ENCODE results near the gene TENM4. TPM values are rescaled to one million over a fixed set of nuclear protein-coding genes. Genes with fewer than 3 reads are reported as not detected.

TENM4 gene
- total RNA-seq, 4 donors from 2014 or later, result 0.02 to 0.82 (median 0.23) TPM

DNA sequence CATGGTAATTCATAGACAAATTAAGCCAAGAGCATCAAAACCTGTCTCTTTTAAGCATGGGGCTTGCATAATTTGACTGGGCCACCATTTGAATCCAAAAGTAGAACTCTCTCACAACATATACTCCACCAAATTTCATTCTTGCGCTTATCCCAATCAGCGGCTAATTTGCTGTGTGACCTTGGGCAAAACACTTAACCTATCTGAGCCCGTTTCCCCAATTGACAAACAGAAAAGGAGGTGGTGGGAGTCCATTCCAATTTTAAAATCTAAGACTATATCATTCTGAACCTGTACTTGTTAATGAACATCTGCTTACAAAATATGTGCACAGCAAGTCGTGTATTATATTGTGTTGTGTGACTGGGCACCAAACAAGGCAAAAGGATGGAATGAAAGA, 528.1 kb downstream of the TENM4 start:
- intact Hi-C loops (cut with DNase I; ENCODE audit: low total_unique reads) (no loop called here), in situ Hi-C loops (cut with MboI; ENCODE audit: low sequenced_read_pairs in 4 of 4) (no loop called here)
- Histone ChIP-seq H3K4me1 (no peaks in the 10 kb centered on the region), H3K36me3 (no peaks in the 10 kb centered on the region), H3K4me3 (no peak overlapping the region), H3K27me3 (no peaks in the 10 kb centered on the region), H3K27ac (no peak overlapping the region), H3K9me3 (no peaks in the 10 kb centered on the region)
- TF ChIP-seq, protein P1, sequence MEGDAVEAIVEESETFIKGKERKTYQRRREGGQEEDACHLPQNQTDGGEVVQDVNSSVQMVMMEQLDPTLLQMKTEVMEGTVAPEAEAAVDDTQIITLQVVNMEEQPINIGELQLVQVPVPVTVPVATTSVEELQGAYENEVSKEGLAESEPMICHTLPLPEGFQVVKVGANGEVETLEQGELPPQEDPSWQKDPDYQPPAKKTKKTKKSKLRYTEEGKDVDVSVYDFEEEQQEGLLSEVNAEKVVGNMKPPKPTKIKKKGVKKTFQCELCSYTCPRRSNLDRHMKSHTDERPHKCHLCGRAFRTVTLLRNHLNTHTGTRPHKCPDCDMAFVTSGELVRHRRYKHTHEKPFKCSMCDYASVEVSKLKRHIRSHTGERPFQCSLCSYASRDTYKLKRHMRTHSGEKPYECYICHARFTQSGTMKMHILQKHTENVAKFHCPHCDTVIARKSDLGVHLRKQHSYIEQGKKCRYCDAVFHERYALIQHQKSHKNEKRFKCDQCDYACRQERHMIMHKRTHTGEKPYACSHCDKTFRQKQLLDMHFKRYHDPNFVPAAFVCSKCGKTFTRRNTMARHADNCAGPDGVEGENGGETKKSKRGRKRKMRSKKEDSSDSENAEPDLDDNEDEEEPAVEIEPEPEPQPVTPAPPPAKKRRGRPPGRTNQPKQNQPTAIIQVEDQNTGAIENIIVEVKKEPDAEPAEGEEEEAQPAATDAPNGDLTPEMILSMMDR (IDR thresholded peaks at IDR 0.05 in 4 of 5, conservative IDR thresholded peaks at IDR 0.05 in 1 of 5), result no peak
- TF ChIP-seq POLR2A (IDR thresholded peaks at IDR 0.05), result no peak
- no peak for DNase-seq
- no peak for ATAC-seq

DNA sequence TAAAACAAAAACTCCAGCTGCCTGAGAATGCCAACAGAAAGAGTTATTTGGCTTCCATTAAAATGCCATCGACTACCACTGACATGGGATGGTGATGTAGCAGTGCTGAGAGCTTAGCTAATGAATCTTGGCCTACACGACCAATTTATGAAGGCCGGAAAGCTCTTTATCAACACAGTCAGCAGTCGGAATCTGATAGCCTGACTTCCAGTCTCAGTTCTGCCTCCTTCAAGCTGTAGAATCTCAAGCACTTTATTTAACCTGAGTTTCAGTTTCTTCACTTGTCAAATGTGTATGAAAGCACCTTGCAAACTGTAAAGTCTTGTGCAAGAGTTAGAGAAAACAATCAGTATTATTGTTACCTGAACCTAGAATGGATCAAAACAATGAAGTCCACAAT, 530.5 kb downstream of the TENM4 start:
- Histone ChIP-seq H3K4me1 (peaks cover 3% of the 10 kb centered on the region in 2 donors), H3K36me3 (no peaks in the 10 kb centered on the region), H3K4me3 (no peak overlapping the region), H3K27ac (no peak overlapping the region), H3K27me3 (no peaks in the 10 kb centered on the region), H3K9me3 (no peaks in the 10 kb centered on the region)
- intact Hi-C loops (cut with DNase I; ENCODE audit: low total_unique reads) (no loop called here), in situ Hi-C loops (cut with MboI; ENCODE audit: low sequenced_read_pairs in 4 of 4) (no loop called here)
- ATAC-seq, result no peak
- no peak for TF ChIP-seq POLR2A (IDR thresholded peaks at IDR 0.05)
- TF ChIP-seq, protein P1 (IDR thresholded peaks at IDR 0.05 in 4 of 5, conservative IDR thresholded peaks at IDR 0.05 in 1 of 5), result no peak
- no peak for DNase-seq

DNA sequence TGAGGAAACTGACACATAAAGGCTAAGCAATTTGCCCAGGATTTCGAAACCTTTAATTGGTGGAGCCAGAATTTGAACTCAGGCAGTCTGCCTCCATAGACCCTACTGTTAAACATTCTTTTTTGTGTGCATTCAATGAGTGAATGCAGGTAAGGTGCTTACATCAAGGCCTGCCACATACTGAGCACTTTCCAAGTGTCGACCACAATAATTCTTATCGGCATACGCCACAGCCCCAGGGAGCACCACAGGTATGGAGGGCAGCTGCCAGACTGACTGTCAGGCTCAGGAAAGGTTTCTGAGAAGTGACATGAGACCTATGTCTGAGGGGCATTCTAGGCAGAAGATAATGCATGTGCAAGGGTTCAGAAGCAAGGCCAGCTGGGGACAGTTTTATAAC, 531.4 kb downstream of the TENM4 start:
- Histone ChIP-seq H3K4me1 (peaks cover 3% of the 10 kb centered on the region in 2 donors), H3K4me3 (no peak overlapping the region), H3K27me3 (no peaks in the 10 kb centered on the region), H3K36me3 (no peaks in the 10 kb centered on the region), H3K27ac (no peak overlapping the region), H3K9me3 (no peaks in the 10 kb centered on the region)
- in situ Hi-C loops (cut with MboI; ENCODE audit: low sequenced_read_pairs in 4 of 4), result no loop called here
- no peak for TF ChIP-seq POLR2A (IDR thresholded peaks at IDR 0.05)
- TF ChIP-seq, protein P1 (IDR thresholded peaks at IDR 0.05 in 4 of 5, conservative IDR thresholded peaks at IDR 0.05 in 1 of 5), result no peak
- ATAC-seq, result no peak
- no peak for DNase-seq
- intact Hi-C loops (cut with DNase I; ENCODE audit: low total_unique reads), result no loop called here

DNA sequence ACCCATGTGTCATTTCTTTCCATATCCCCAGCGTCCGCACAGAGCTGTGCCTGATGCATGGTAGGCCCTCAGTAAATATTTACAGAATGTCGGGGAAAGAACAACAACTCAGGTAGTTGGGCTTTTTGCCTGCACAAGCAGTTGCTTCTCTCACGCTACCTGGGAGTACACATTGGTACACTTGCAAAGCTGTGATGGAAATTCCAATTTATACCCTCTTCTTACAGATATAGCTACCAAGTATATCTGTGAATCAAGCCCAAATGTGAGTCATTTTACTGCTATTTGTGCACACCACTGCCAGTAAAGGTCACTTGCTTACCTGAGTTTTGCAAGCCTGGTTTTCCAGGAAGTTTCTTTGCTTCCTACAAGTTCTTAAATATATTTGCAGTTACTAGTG, 533.2 kb downstream of the TENM4 start:
- no peak for ATAC-seq
- DNase-seq, result no peak
- no peak overlapping the region for H3K27ac ChIP-seq
- no peaks in the 10 kb centered on the region for H3K36me3 ChIP-seq
- peaks cover 3% of the 10 kb centered on the region in 2 donors for H3K4me1 ChIP-seq
- H3K27me3 ChIP-seq, result no peaks in the 10 kb centered on the region
- TF ChIP-seq POLR2A (IDR thresholded peaks at IDR 0.05), result no peak
- TF ChIP-seq, protein P1 (IDR thresholded peaks at IDR 0.05 in 4 of 5, conservative IDR thresholded peaks at IDR 0.05 in 1 of 5), result no peak
- in situ Hi-C loops (cut with MboI; ENCODE audit: low sequenced_read_pairs in 4 of 4) (no loop called here), intact Hi-C loops (cut with DNase I; ENCODE audit: low total_unique reads) (no loop called here)
- no peaks in the 10 kb centered on the region for H3K9me3 ChIP-seq
- H3K4me3 ChIP-seq, result no peak overlapping the region

DNA sequence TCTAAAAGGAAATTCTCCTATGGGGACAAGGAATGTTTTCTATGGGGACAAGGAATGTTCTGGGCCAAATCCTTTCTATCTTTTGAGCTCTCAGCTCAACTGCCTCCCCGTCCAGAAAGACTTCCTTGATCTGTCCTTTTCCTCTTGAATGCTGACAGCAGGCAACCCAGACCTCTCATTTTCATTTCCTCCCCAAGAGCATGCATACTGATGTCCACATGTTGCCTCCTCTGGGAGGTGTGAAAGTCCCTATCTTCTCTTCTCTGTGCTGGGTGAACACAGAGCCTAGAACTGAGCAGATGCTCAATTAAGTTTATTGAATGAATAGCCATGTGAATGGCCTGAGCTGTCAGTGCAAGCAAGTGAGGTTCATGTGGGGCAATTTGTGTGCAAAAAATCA, 534.3 kb downstream of the TENM4 start:
- no peak overlapping the region for H3K4me3 ChIP-seq
- in situ Hi-C loops (cut with MboI; ENCODE audit: low sequenced_read_pairs in 4 of 4) (no loop called here), intact Hi-C loops (cut with DNase I; ENCODE audit: low total_unique reads) (no loop called here)
- no peaks in the 10 kb centered on the region for H3K27me3 ChIP-seq
- TF ChIP-seq POLR2A (IDR thresholded peaks at IDR 0.05), result no peak
- TF ChIP-seq, protein P1 (IDR thresholded peaks at IDR 0.05 in 4 of 5, conservative IDR thresholded peaks at IDR 0.05 in 1 of 5), result no peak
- ATAC-seq, result no peak
- H3K27ac ChIP-seq, result no peak overlapping the region
- no peak for DNase-seq
- H3K36me3 ChIP-seq, result no peaks in the 10 kb centered on the region
- peaks cover 3% of the 10 kb centered on the region in 2 donors for H3K4me1 ChIP-seq
- H3K9me3 ChIP-seq, result no peaks in the 10 kb centered on the region

Data from gastrocnemius medialis (tissue), 4 donors.